Peyer's patch (tissue), 4 donors: ENCODE data around the gene SORBS1. TPM values are rescaled to one million over a fixed set of nuclear protein-coding genes. Genes with fewer than 3 reads are reported as not detected.

Experiments used
- DNase-seq, 3 donors: peaks; one replicate each; pipeline ENCODE4 v3.0.0-alpha.2; 2017 to 2019
- H3K27ac ChIP-seq, 4 donors: fragments of 200-600 bp; sonication (generic); one replicate each; pipeline ENCODE4 v1.5.1; 2016 to 2019
- H3K27me3 ChIP-seq, 2 donors: fragments of 200-600 bp; sonication (generic); one replicate each; pipeline ENCODE4 v1.5.1; 2019
- H3K36me3 ChIP-seq, 3 donors: fragments of 200-600 bp; sonication (generic); one replicate each; pipeline ENCODE4 v1.5.1; 2016 to 2019
- H3K4me1 ChIP-seq, 4 donors: fragments of 200-600 bp; sonication (generic); one replicate each; pipeline ENCODE4 v1.5.1; 2016 to 2019
- H3K4me3 ChIP-seq, 4 donors: fragments of 200-600 bp; sonication (generic); 1 replicate in 3 of 4; 2 replicates in 1 of 4; pipeline ENCODE4 v1.5.1; 2016 to 2019; ENCODE audit warnings: mild to moderate bottlenecking in 1 of 4
- H3K9me3 ChIP-seq, 4 donors: fragments of 200-600 bp; sonication (generic); one replicate each; pipeline ENCODE4 v1.5.1; 2016 to 2019; ENCODE audit warnings: mild to moderate bottlenecking in 1 of 4
- CTCF ChIP-seq, 6 experiments: fragments of 450-650 bp in 4 of 6; fragments of 200-600 bp in 2 of 6; sonication (generic) in 1 of 6; IDR thresholded peaks; one replicate each; pipeline ENCODE4 v1.5.1; 2017 to 2019; ENCODE audit warnings: antibody characterized with exemption in 6 of 6, mild to moderate bottlenecking in 3 of 6, moderate library complexity in 1 of 6
- POLR2A ChIP-seq, 2 donors: fragments of 450-650 bp; IDR thresholded peaks; one replicate each; pipeline ENCODE4 v1.5.1; 2017; ENCODE audit warnings: antibody characterized with exemption in 2 of 2, mild to moderate bottlenecking in 2 of 2, moderate library complexity in 2 of 2
- total RNA-seq, 4 donors: library from RNA; depleted of rRNA; stranded (reverse); fragments of >200 nt; gene quantifications; one replicate each; pipeline ENCODE4 v1.1.0, GENCODE V29; 2016

The SORBS1 gene
- total RNA-seq, 4 donors from 2014 or later: 34.3 to 57.1 (median 48.7) TPM

GRCh38 chr10:95464280-95464679, 96.9 kb downstream of the SORBS1 start:
- Histone ChIP-seq H3K36me3 (no peaks in the 10 kb centered on the region), H3K4me1 (peaks cover 0 to 22% (median 0%) of the 10 kb centered on the region in 4 donors), H3K27ac (peak overlapping the region in 1 of 4 donors; percentile 65), H3K4me3 (no peak overlapping the region), H3K9me3 (no peaks in the 10 kb centered on the region), H3K27me3 (no peaks in the 10 kb centered on the region)
- DNase-seq: no peak
- no peak for TF ChIP-seq CTCF (IDR thresholded peaks at IDR 0.05)
- TF ChIP-seq POLR2A (IDR thresholded peaks at IDR 0.05): no peak

DNA sequence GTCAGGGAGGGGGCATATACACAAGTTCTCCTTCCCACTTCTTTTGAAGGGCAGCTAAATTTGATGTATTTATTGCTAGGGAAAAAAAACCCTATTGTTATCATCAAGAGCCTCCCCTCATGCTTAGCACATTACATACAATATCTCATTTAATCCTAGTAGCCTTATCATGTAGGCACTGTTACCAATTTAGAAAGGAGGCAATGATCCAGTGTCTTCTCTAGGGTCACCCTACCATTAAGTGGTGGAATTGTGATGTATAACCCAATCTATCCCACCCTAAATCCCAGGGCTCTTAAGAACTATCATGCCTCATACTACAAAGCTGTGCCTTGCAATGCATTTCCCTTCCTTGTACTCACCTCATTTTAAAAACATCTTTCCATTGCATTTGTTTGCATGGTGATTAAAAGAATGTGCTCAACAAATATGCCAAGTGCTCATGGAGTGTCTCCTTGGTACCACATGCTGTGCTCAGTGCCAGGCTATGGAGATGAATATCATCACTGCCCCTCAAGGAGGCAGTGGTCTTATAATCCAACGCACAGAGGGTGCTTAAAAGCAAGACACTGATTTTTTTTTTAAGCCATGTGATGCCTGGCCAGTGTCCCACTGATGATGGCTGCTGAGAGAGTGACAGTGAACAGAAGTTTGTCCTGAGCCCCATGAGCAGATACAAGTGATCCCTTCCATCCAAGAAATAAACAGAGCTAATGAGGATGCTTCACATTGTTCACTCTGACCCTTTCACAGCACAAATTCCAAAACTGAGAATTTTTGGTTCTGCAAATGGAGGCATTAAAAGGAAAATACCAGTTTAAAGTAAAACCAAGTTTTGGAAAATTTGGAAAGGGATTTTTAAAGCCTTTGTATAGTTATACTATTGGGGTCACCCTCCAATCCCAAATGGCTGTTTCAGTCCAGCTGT, 98.2 kb downstream of the SORBS1 start:
- Histone ChIP-seq H3K4me3 (no peak overlapping the region), H3K27me3 (no peaks in the 10 kb centered on the region), H3K4me1 (peaks cover 0 to 22% (median 0%) of the 10 kb centered on the region in 4 donors), H3K36me3 (no peaks in the 10 kb centered on the region), H3K27ac (peak overlapping the region in 1 of 4 donors; percentile 65), H3K9me3 (no peaks in the 10 kb centered on the region)
- no peak for TF ChIP-seq POLR2A (IDR thresholded peaks at IDR 0.05)
- no peak for TF ChIP-seq CTCF (IDR thresholded peaks at IDR 0.05)
- DNase-seq: no peak

DNA sequence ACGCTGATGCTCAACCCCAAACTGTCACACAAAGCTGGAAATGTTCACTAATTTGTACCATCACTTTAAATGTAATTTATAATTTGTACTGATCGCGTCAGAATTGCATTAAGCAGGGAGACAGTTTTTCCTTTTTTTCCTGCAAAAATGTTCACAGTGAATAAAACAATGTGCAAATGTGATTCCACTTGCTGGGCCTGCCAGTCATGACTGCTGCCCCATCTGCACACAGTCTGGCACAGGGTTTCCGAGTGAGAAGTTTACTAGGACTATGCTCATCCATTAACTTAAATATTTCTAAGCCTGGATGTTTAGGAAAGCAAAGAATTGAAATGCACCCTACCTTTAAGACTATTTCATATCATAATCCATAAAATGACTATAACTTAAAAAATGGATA, 99.6 kb downstream of the SORBS1 start:
- H3K9me3 ChIP-seq: no peaks in the 10 kb centered on the region
- DNase-seq: no peak
- H3K27ac ChIP-seq: no peak overlapping the region
- no peaks in the 10 kb centered on the region for H3K36me3 ChIP-seq
- no peaks in the 10 kb centered on the region for H3K27me3 ChIP-seq
- no peak overlapping the region for H3K4me3 ChIP-seq
- no peak for TF ChIP-seq POLR2A (IDR thresholded peaks at IDR 0.05)
- TF ChIP-seq CTCF (IDR thresholded peaks at IDR 0.05): no peak
- peaks cover 0 to 12% (median 0%) of the 10 kb centered on the region in 4 donors for H3K4me1 ChIP-seq

DNA sequence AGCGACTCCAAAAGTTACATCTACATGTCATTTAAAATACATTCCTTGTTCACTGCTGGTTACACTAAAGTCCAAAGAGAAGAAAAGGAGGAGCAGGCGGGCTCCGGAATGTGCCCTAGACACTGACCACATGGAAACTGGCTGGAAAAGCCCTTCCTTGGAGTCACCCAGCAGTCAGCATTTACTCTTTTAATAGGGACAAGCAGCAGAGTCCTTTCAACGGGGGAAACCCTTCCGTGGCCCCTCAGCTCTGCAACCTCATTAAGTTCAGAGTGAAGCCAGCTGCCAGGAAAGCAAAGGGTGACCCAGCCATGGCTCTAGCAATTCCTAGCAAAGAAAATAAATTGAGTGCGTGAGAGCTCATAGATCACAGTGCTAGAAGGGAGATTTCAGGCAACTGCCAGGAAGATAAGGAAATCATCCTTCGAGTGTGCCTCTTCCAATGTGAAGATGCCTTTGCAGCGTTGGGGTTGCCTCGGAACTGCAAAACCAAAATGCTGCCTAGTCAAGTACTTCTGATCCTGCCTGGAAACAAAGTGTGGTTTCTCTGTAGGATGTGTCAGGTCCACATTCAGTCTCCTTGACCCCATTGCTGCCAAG, 101.6 kb downstream of the SORBS1 start:
- Histone ChIP-seq H3K4me3 (no peak overlapping the region), H3K4me1 (peaks cover 0 to 6% (median 0%) of the 10 kb centered on the region in 4 donors), H3K36me3 (no peaks in the 10 kb centered on the region), H3K9me3 (no peaks in the 10 kb centered on the region), H3K27me3 (no peaks in the 10 kb centered on the region), H3K27ac (peak overlapping the region in 2 of 4 donors; percentile 0 to 2)
- no peak for DNase-seq
- TF ChIP-seq POLR2A (IDR thresholded peaks at IDR 0.05): no peak
- no peak for TF ChIP-seq CTCF (IDR thresholded peaks at IDR 0.05)

GRCh38 chr10:95458871-95459270, 102.3 kb downstream of the SORBS1 start:
- no peaks in the 10 kb centered on the region for H3K36me3 ChIP-seq
- no peaks in the 10 kb centered on the region for H3K27me3 ChIP-seq
- peak overlapping the region in 1 of 4 donors; percentile 0 for H3K27ac ChIP-seq
- TF ChIP-seq POLR2A (IDR thresholded peaks at IDR 0.05) (no peak), CTCF (IDR thresholded peaks at IDR 0.05) (no peak)
- H3K4me3 ChIP-seq: no peak overlapping the region
- no peak for DNase-seq
- H3K4me1 ChIP-seq: peaks cover 0 to 4% (median 0%) of the 10 kb centered on the region in 4 donors
- no peaks in the 10 kb centered on the region for H3K9me3 ChIP-seq
